ENCODE results near the gene NDUFA1. TPM values are rescaled to one million over a fixed set of nuclear protein-coding genes. Genes with fewer than 3 reads are reported as not detected.
"Not testable (repeated sequence)": the region's sequence is repeated elsewhere in the genome, so short reads cannot be mapped to it uniquely, and the experiment has no call there.

NDUFA1 gene
- 199 TPM for polyA plus RNA-seq (2013, experiment 1 of 2)
- polyA plus RNA-seq (2013, experiment 2 of 2) = 206 TPM

- H3K27me3 ChIP-seq (ENCODE audit: control insufficient read depth in 1 of 2, insufficient read depth in 1 of 2, low read length in 2 of 2) = no peaks in the 10 kb centered on the region
- peak within 1 kb of the TSS; percentile 27 for H4K91ac ChIP-seq (ENCODE audit: low read length)
- peak within 1 kb of the TSS; percentile 42 for H2AFZ ChIP-seq (ENCODE audit: low read depth, low read length)
- peak within 1 kb of the TSS; percentile 99 for H3K9ac ChIP-seq (ENCODE audit: low read length)
- no peak within 1 kb of the TSS for H2BK5ac ChIP-seq (ENCODE audit: low read depth, low read length, poor library complexity, severe bottlenecking)
- no peaks in the 10 kb centered on the region for H3K9me3 ChIP-seq (ENCODE audit: control insufficient read depth, low read length)
- peak within 1 kb of the TSS; percentile 7 for H2BK15ac ChIP-seq (ENCODE audit: low read depth, poor library complexity, severe bottlenecking)
- no peak within 1 kb of the TSS for H2AK5ac ChIP-seq (ENCODE audit: low read length, severe bottlenecking)
- H3K23ac ChIP-seq (ENCODE audit: low read length in 2 of 2) = no peak within 1 kb of the TSS
- peak within 1 kb of the TSS; percentile 19 for H2BK120ac ChIP-seq (ENCODE audit: low read depth, low read length)
- no peak within 1 kb of the TSS for H2BK12ac ChIP-seq (ENCODE audit: low read length in 2 of 2)
- H3K36me3 ChIP-seq (ENCODE audit: control insufficient read depth in 1 of 2, insufficient read depth in 2 of 2, low read depth in 1 of 2, low read length in 2 of 2) = peaks cover 0 to 8% of the 10 kb centered on the region in 2 experiments
- H3K79me1 ChIP-seq (replicated peaks; ENCODE audit: low read length, poor library complexity, severe bottlenecking) = no peaks in the 10 kb centered on the region
- peak within 1 kb of the TSS; percentile 95 for H3K27ac ChIP-seq (ENCODE audit: low read length, poor library complexity, severe bottlenecking)
- peak within 1 kb of the TSS; percentile 67 to 90 for H3K4me3 ChIP-seq (ENCODE audit: insufficient read depth in 1 of 2, low read depth in 1 of 2, low read length in 2 of 2)
- 0% methylated on average over 32 of the region's 62 CpGs for WGBS
- DNase-seq = peak; percentile 89
- no peaks in the 10 kb centered on the region for H3K4me1 ChIP-seq (ENCODE audit: control insufficient read depth, insufficient read depth, low read depth, low read length)
- peak within 1 kb of the TSS; percentile 79 for H3K4me2 ChIP-seq (ENCODE audit: low read length, poor library complexity, severe bottlenecking)
- H3K4ac ChIP-seq (ENCODE audit: low read depth in 1 of 2, low read length in 2 of 2) = peak within 1 kb of the TSS in 1 of 2 experiments; percentile 75
- peak within 1 kb of the TSS in 1 of 2 experiments; percentile 84 for H3K14ac ChIP-seq (ENCODE audit: low read length in 2 of 2)
- no peak within 1 kb of the TSS for H4K8ac ChIP-seq (ENCODE audit: low read length)
- peak within 1 kb of the TSS; percentile 86 to 91 for H3K18ac ChIP-seq (ENCODE audit: low read depth in 1 of 2, low read length in 2 of 2)
Measured at GRCh38 chrX:119871599-119872395, at the start of gene NDUFA1, which contains the start of gene RNF113A. TSS of gene NDUFA1 (plus strand) at chrX:119871832. CDS start at chrX:119871912, 80 bp downstream. TSS of gene RNF113A (minus strand) at chrX:119871733. CDS start at chrX:119871613, 120 bp downstream.

- H2BK120ac ChIP-seq (ENCODE audit: low read depth, low read length); H3K36me3 ChIP-seq (ENCODE audit: control insufficient read depth in 1 of 2, insufficient read depth in 2 of 2, low read depth in 1 of 2, low read length in 2 of 2): not testable (repeated sequence)
Measured at GRCh38 chrX:119824221-119824620, 47.4 kb upstream of the NDUFA1 start.

GRCh38 chrX:119826399-119826959, 45.2 kb upstream of the NDUFA1 start:
- 88% methylated on average over 4 of the region's 7 CpGs for WGBS
- H2BK120ac ChIP-seq (ENCODE audit: low read depth, low read length) = no peak overlapping the region

More at GRCh38 chrX:119824221-119824620, 47.4 kb upstream of the NDUFA1 start:
- not testable (repeated sequence) for H3K9ac ChIP-seq (ENCODE audit: low read length); H3K4me1 ChIP-seq (ENCODE audit: control insufficient read depth, insufficient read depth, low read depth, low read length); H3K79me1 ChIP-seq (replicated peaks; ENCODE audit: low read length, poor library complexity, severe bottlenecking); H4K8ac ChIP-seq (ENCODE audit: low read length); H3K27ac ChIP-seq (ENCODE audit: low read length, poor library complexity, severe bottlenecking); H3K4ac ChIP-seq (ENCODE audit: low read depth in 1 of 2, low read length in 2 of 2); H2BK5ac ChIP-seq (ENCODE audit: low read depth, low read length, poor library complexity, severe bottlenecking); H3K27me3 ChIP-seq (ENCODE audit: control insufficient read depth in 1 of 2, insufficient read depth in 1 of 2, low read length in 2 of 2); DNase-seq; H2AK5ac ChIP-seq (ENCODE audit: low read length, severe bottlenecking); H3K14ac ChIP-seq (ENCODE audit: low read length in 2 of 2); H3K9me3 ChIP-seq (ENCODE audit: control insufficient read depth, low read length); H3K23ac ChIP-seq (ENCODE audit: low read length in 2 of 2); H2BK12ac ChIP-seq (ENCODE audit: low read length in 2 of 2); H3K4me2 ChIP-seq (ENCODE audit: low read length, poor library complexity, severe bottlenecking); H2AFZ ChIP-seq (ENCODE audit: low read depth, low read length); H3K4me3 ChIP-seq (ENCODE audit: insufficient read depth in 1 of 2, low read depth in 1 of 2, low read length in 2 of 2); H4K91ac ChIP-seq (ENCODE audit: low read length); H3K18ac ChIP-seq (ENCODE audit: low read depth in 1 of 2, low read length in 2 of 2); H2BK15ac ChIP-seq (ENCODE audit: low read depth, poor library complexity, severe bottlenecking)
- no CpG with 5 or more reads among the region's 5 CpGs for WGBS

GRCh38 chrX:119828446-119828845, 43.2 kb upstream of the NDUFA1 start:
- Histone ChIP-seq H4K8ac (ENCODE audit: low read length) (no peak overlapping the region), H2AFZ (ENCODE audit: low read depth, low read length) (no peak overlapping the region), H2AK5ac (ENCODE audit: low read length, severe bottlenecking) (no peak overlapping the region), H3K9ac (ENCODE audit: low read length) (no peak overlapping the region), H3K4me1 (ENCODE audit: control insufficient read depth, insufficient read depth, low read depth, low read length) (no peaks in the 10 kb centered on the region), H3K4me2 (ENCODE audit: low read length, poor library complexity, severe bottlenecking) (no peak overlapping the region), H2BK5ac (ENCODE audit: low read depth, low read length, poor library complexity, severe bottlenecking) (no peak overlapping the region), H4K91ac (ENCODE audit: low read length) (no peak overlapping the region), H3K9me3 (ENCODE audit: control insufficient read depth, low read length) (no peaks in the 10 kb centered on the region), H3K79me1 (replicated peaks; ENCODE audit: low read length, poor library complexity, severe bottlenecking) (no peaks in the 10 kb centered on the region), H3K4ac (ENCODE audit: low read depth in 1 of 2, low read length in 2 of 2) (no peak overlapping the region), H3K23ac (ENCODE audit: low read length in 2 of 2) (no peak overlapping the region), H3K27me3 (ENCODE audit: control insufficient read depth in 1 of 2, insufficient read depth in 1 of 2, low read length in 2 of 2) (no peaks in the 10 kb centered on the region), H3K14ac (ENCODE audit: low read length in 2 of 2) (no peak overlapping the region), H2BK12ac (ENCODE audit: low read length in 2 of 2) (no peak overlapping the region), H3K4me3 (ENCODE audit: insufficient read depth in 1 of 2, low read depth in 1 of 2, low read length in 2 of 2) (no peak overlapping the region), H2BK120ac (ENCODE audit: low read depth, low read length) (no peak overlapping the region), H3K36me3 (ENCODE audit: control insufficient read depth in 1 of 2, insufficient read depth in 2 of 2, low read depth in 1 of 2, low read length in 2 of 2) (peaks cover 6 to 14% of the 10 kb centered on the region in 2 experiments), H3K27ac (ENCODE audit: low read length, poor library complexity, severe bottlenecking) (no peak overlapping the region), H3K18ac (ENCODE audit: low read depth in 1 of 2, low read length in 2 of 2) (no peak overlapping the region), H2BK15ac (ENCODE audit: low read depth, poor library complexity, severe bottlenecking) (no peak overlapping the region)
- DNase-seq = no peak
- 93% methylated on average over 1 of the region's 5 CpGs for WGBS

More at GRCh38 chrX:119826399-119826959, 45.2 kb upstream of the NDUFA1 start:
- Histone ChIP-seq H3K4me1 (ENCODE audit: control insufficient read depth, insufficient read depth, low read depth, low read length) (no peaks in the 10 kb centered on the region), H2BK12ac (ENCODE audit: low read length in 2 of 2) (no peak overlapping the region), H3K9ac (ENCODE audit: low read length) (peak overlapping the region; percentile 51), H3K4me3 (ENCODE audit: insufficient read depth in 1 of 2, low read depth in 1 of 2, low read length in 2 of 2) (no peak overlapping the region), H3K36me3 (ENCODE audit: control insufficient read depth in 1 of 2, insufficient read depth in 2 of 2, low read depth in 1 of 2, low read length in 2 of 2) (peaks cover 3 to 6% of the 10 kb centered on the region in 2 experiments), H4K8ac (ENCODE audit: low read length) (no peak overlapping the region), H3K79me1 (replicated peaks; ENCODE audit: low read length, poor library complexity, severe bottlenecking) (no peaks in the 10 kb centered on the region), H3K4me2 (ENCODE audit: low read length, poor library complexity, severe bottlenecking) (no peak overlapping the region), H3K4ac (ENCODE audit: low read depth in 1 of 2, low read length in 2 of 2) (no peak overlapping the region), H3K14ac (ENCODE audit: low read length in 2 of 2) (no peak overlapping the region), H3K27ac (ENCODE audit: low read length, poor library complexity, severe bottlenecking) (no peak overlapping the region), H2AK5ac (ENCODE audit: low read length, severe bottlenecking) (no peak overlapping the region), H4K91ac (ENCODE audit: low read length) (no peak overlapping the region), H2BK5ac (ENCODE audit: low read depth, low read length, poor library complexity, severe bottlenecking) (no peak overlapping the region), H3K27me3 (ENCODE audit: control insufficient read depth in 1 of 2, insufficient read depth in 1 of 2, low read length in 2 of 2) (no peaks in the 10 kb centered on the region), H2BK15ac (ENCODE audit: low read depth, poor library complexity, severe bottlenecking) (no peak overlapping the region), H2AFZ (ENCODE audit: low read depth, low read length) (no peak overlapping the region), H3K23ac (ENCODE audit: low read length in 2 of 2) (no peak overlapping the region), H3K9me3 (ENCODE audit: control insufficient read depth, low read length) (no peaks in the 10 kb centered on the region), H3K18ac (ENCODE audit: low read depth in 1 of 2, low read length in 2 of 2) (no peak overlapping the region)
- peak; percentile 5 for DNase-seq
